Mesenchymal stem cell (in vitro differentiated cells and primary cell): Measurements from ENCODE around the gene TNFRSF4.
A peak's percentile ranks its signal among the peaks of the same experiment; 100 is the strongest.

Experiments
- DNase-seq: peaks from one replicate; pipeline ENCODE4 v3.0.0-alpha.2; 2013
- H2AFZ ChIP-seq: one replicate; pipeline ENCODE4 v1.6.1; 2013; ENCODE audit warnings: low read depth, mild to moderate bottlenecking, control low read depth, inconsistent platforms, low read length, moderate library complexity
- H2AK5ac ChIP-seq: 2 replicates; pipeline ENCODE4 v1.6.1; 2013; ENCODE audit warnings: low read length, moderate library complexity, mild to moderate bottlenecking, inconsistent platforms; ENCODE audit not compliant: severe bottlenecking
- H2BK120ac ChIP-seq: one replicate; pipeline ENCODE4 v1.6.1; 2013; ENCODE audit warnings: low read depth, mild to moderate bottlenecking, inconsistent platforms, low read length, moderate library complexity
- H2BK12ac ChIP-seq, 2 experiments: one replicate each; pipeline ENCODE4 v1.6.1; 2013; ENCODE audit warnings: inconsistent platforms in 2 of 2, low read length in 2 of 2, mild to moderate bottlenecking in 2 of 2, moderate library complexity in 2 of 2, control low read depth in 1 of 2
- H2BK15ac ChIP-seq: one replicate; pipeline ENCODE4 v1.6.1; 2013; ENCODE audit warnings: mild to moderate bottlenecking, low read depth, inconsistent platforms; ENCODE audit not compliant: poor library complexity, severe bottlenecking
- H2BK5ac ChIP-seq: 2 replicates; pipeline ENCODE4 v1.6.1; 2013; ENCODE audit warnings: low read depth, mild to moderate bottlenecking, low read length, control low read depth, inconsistent platforms; ENCODE audit not compliant: poor library complexity, severe bottlenecking
- H3K14ac ChIP-seq, 2 experiments: one replicate each; pipeline ENCODE4 v1.6.1; 2013; ENCODE audit warnings: inconsistent platforms in 2 of 2, low read length in 2 of 2, control low read depth in 1 of 2, mild to moderate bottlenecking in 1 of 2, moderate library complexity in 1 of 2
- H3K18ac ChIP-seq, 2 experiments: one replicate each; pipeline ENCODE4 v1.6.1; 2013; ENCODE audit warnings: inconsistent platforms in 2 of 2, low read length in 2 of 2, control low read depth in 1 of 2, low read depth in 1 of 2, mild to moderate bottlenecking in 1 of 2
- H3K23ac ChIP-seq, 2 experiments: one replicate each; pipeline ENCODE4 v1.6.1; 2013; ENCODE audit warnings: inconsistent platforms in 2 of 2, low read length in 2 of 2, mild to moderate bottlenecking in 2 of 2, moderate library complexity in 2 of 2, control low read depth in 1 of 2
- H3K27ac ChIP-seq: 2 replicates; pipeline ENCODE4 v1.5.1; 2013; ENCODE audit warnings: mild to moderate bottlenecking, moderate library complexity, low read length, control low read depth, inconsistent platforms; ENCODE audit not compliant: poor library complexity, severe bottlenecking
- H3K27me3 ChIP-seq, 2 experiments: 2 replicates each; pipeline versions ENCODE4 v1.6.1 to v1.7.0; 2013; ENCODE audit warnings: low read length in 2 of 2, mild to moderate bottlenecking in 2 of 2, moderate library complexity in 2 of 2, control low read depth in 1 of 2, inconsistent platforms in 1 of 2; ENCODE audit not compliant: control insufficient read depth in 1 of 2, insufficient read depth in 1 of 2
- H3K36me3 ChIP-seq, 2 experiments: 2 replicates each; pipeline versions ENCODE4 v1.6.1 to v1.7.0; 2013; ENCODE audit warnings: low read length in 2 of 2, control low read depth in 1 of 2, inconsistent platforms in 1 of 2, low read depth in 1 of 2, mild to moderate bottlenecking in 1 of 2; ENCODE audit not compliant: insufficient read depth in 2 of 2, control insufficient read depth in 1 of 2
- H3K4ac ChIP-seq, 2 experiments: one replicate each; pipeline ENCODE4 v1.6.1; 2013; ENCODE audit warnings: inconsistent platforms in 2 of 2, low read length in 2 of 2, mild to moderate bottlenecking in 2 of 2, moderate library complexity in 2 of 2, control low read depth in 1 of 2, low read depth in 1 of 2
- H3K4me1 ChIP-seq: 2 replicates; pipeline ENCODE4 v1.6.1; 2013; ENCODE audit warnings: low read depth, low read length, control low read depth; ENCODE audit not compliant: control insufficient read depth, insufficient read depth
- H3K4me2 ChIP-seq: 2 replicates; pipeline ENCODE4 v1.6.1; 2013; ENCODE audit warnings: low read length, mild to moderate bottlenecking, inconsistent platforms; ENCODE audit not compliant: poor library complexity, severe bottlenecking
- H3K4me3 ChIP-seq, 2 experiments: 2 replicates each; pipeline versions ENCODE4 v1.5.1 to v1.7.0; 2013; ENCODE audit warnings: low read length in 2 of 2, mild to moderate bottlenecking in 2 of 2, control low read depth in 1 of 2, low read depth in 1 of 2; ENCODE audit not compliant: insufficient read depth in 1 of 2
- H3K79me1 ChIP-seq: replicated peaks from 2 replicates; pipeline ENCODE4 v1.6.1; 2013; ENCODE audit warnings: mild to moderate bottlenecking, control low read depth, low read length, inconsistent platforms; ENCODE audit not compliant: poor library complexity, severe bottlenecking
- H3K9ac ChIP-seq: 2 replicates; pipeline ENCODE4 v1.7.0; 2013; ENCODE audit warnings: mild to moderate bottlenecking, low read length, moderate library complexity
- H3K9me3 ChIP-seq: 2 replicates; pipeline ENCODE4 v1.7.0; 2013; ENCODE audit warnings: mild to moderate bottlenecking, low read length; ENCODE audit not compliant: control insufficient read depth
- H4K8ac ChIP-seq: one replicate; pipeline ENCODE4 v1.6.1; 2013; ENCODE audit warnings: inconsistent platforms, mild to moderate bottlenecking, low read length, moderate library complexity
- H4K91ac ChIP-seq: one replicate; pipeline ENCODE4 v1.6.1; 2013; ENCODE audit warnings: mild to moderate bottlenecking, low read length, inconsistent platforms
- WGBS: methylation state at CpG from one replicate; pipeline ENCODE4 v1.1.7; 2013; ENCODE audit warnings: mixed read lengths; 5-methylcytosine and 5-hydroxymethylcytosine counted together

Gene TNFRSF4

GRCh38 chr1:1239227-1239613 lies 25.3 kb upstream of the TNFRSF4 start:
- no peak for DNase-seq
- Histone ChIP-seq H2AK5ac (no peak overlapping the region), H3K18ac (no peak overlapping the region), H4K91ac (no peak overlapping the region), H3K4me2 (no peak overlapping the region), H3K9me3 (no peaks in the 10 kb centered on the region), H3K27ac (no peak overlapping the region), H3K79me1 (peaks cover 5% of the 10 kb centered on the region), H2BK5ac (no peak overlapping the region), H2BK12ac (no peak overlapping the region), H3K27me3 (peaks cover 0 to 38% of the 10 kb centered on the region in 2 experiments), H3K36me3 (peaks cover 0 to 40% of the 10 kb centered on the region in 2 experiments), H2AFZ (no peak overlapping the region), H3K4ac (no peak overlapping the region), H2BK15ac (no peak overlapping the region), H4K8ac (no peak overlapping the region), H2BK120ac (no peak overlapping the region), H3K9ac (no peak overlapping the region), H3K4me3 (no peak overlapping the region), H3K14ac (no peak overlapping the region), H3K23ac (no peak overlapping the region), H3K4me1 (peaks cover 42% of the 10 kb centered on the region)
- 90% methylated on average over 15 of the region's 15 CpGs for WGBS

- Histone ChIP-seq H2AK5ac (no peak overlapping the region), H3K36me3 (peaks cover under 1 to 41% of the 10 kb centered on the region in 2 experiments), H3K4me1 (peaks cover 42% of the 10 kb centered on the region), H3K23ac (no peak overlapping the region), H3K9me3 (no peaks in the 10 kb centered on the region), H4K91ac (no peak overlapping the region), H3K27me3 (peaks cover 0 to 38% of the 10 kb centered on the region in 2 experiments), H3K27ac (no peak overlapping the region), H3K18ac (no peak overlapping the region), H3K4me3 (no peak overlapping the region), H3K4me2 (no peak overlapping the region), H4K8ac (no peak overlapping the region), H2BK5ac (no peak overlapping the region), H3K4ac (no peak overlapping the region), H3K9ac (no peak overlapping the region), H2AFZ (no peak overlapping the region), H2BK120ac (no peak overlapping the region), H3K79me1 (peaks cover 9% of the 10 kb centered on the region), H2BK15ac (no peak overlapping the region), H3K14ac (no peak overlapping the region), H2BK12ac (no peak overlapping the region)
- 91% methylated on average over 19 of the region's 19 CpGs for WGBS
- DNase-seq = no peak
These were observed 24.8 kb upstream of the TNFRSF4 start for GRCh38 chr1:1238702-1239178.

- Histone ChIP-seq H2BK12ac (peak overlapping the region in 1 of 2 experiments; percentile 21), H3K4me3 (no peak overlapping the region), H2BK5ac (no peak overlapping the region), H2BK120ac (no peak overlapping the region), H3K79me1 (peaks cover 11% of the 10 kb centered on the region), H3K9me3 (peaks cover 3% of the 10 kb centered on the region), H3K27ac (no peak overlapping the region), H2BK15ac (no peak overlapping the region), H3K18ac (no peak overlapping the region), H3K23ac (no peak overlapping the region), H3K27me3 (peaks cover 0 to 38% of the 10 kb centered on the region in 2 experiments), H2AK5ac (no peak overlapping the region), H4K91ac (no peak overlapping the region), H3K9ac (no peak overlapping the region), H3K36me3 (peaks cover 6 to 41% of the 10 kb centered on the region in 2 experiments), H3K4me2 (no peak overlapping the region), H3K4me1 (peaks cover 45% of the 10 kb centered on the region), H3K14ac (no peak overlapping the region), H4K8ac (no peak overlapping the region), H2AFZ (no peak overlapping the region), H3K4ac (no peak overlapping the region)
- 86% methylated on average over 48 of the region's 48 CpGs for WGBS
- no peak for DNase-seq
These were observed 24.1 kb upstream of the TNFRSF4 start for GRCh38 chr1:1237874-1238701.

GRCh38 chr1:1236945-1237873 lies 23.3 kb upstream of the TNFRSF4 start:
- Histone ChIP-seq H3K9me3 (peaks cover 3% of the 10 kb centered on the region), H3K14ac (no peak overlapping the region), H3K4me3 (no peak overlapping the region), H2BK120ac (no peak overlapping the region), H4K91ac (no peak overlapping the region), H2BK5ac (no peak overlapping the region), H3K18ac (no peak overlapping the region), H2BK12ac (peak overlapping the region in 1 of 2 experiments; percentile 3), H3K27me3 (peaks cover 0 to 38% of the 10 kb centered on the region in 2 experiments), H3K23ac (no peak overlapping the region), H3K27ac (no peak overlapping the region), H2AK5ac (no peak overlapping the region), H3K9ac (no peak overlapping the region), H3K79me1 (peaks cover 15% of the 10 kb centered on the region), H4K8ac (peak overlapping the region; percentile 38), H3K4me1 (peaks cover 53% of the 10 kb centered on the region), H3K4me2 (no peak overlapping the region), H3K36me3 (peaks cover 6 to 42% of the 10 kb centered on the region in 2 experiments), H2AFZ (no peak overlapping the region), H2BK15ac (no peak overlapping the region), H3K4ac (no peak overlapping the region)
- DNase-seq = no peak
- WGBS = 79% methylated on average over 31 of the region's 34 CpGs
